Measurements from ENCODE around the gene ATP1A4.
A peak's percentile ranks its signal among the peaks of the same experiment; 100 is the strongest.

The ATP1A4 gene

DNA sequence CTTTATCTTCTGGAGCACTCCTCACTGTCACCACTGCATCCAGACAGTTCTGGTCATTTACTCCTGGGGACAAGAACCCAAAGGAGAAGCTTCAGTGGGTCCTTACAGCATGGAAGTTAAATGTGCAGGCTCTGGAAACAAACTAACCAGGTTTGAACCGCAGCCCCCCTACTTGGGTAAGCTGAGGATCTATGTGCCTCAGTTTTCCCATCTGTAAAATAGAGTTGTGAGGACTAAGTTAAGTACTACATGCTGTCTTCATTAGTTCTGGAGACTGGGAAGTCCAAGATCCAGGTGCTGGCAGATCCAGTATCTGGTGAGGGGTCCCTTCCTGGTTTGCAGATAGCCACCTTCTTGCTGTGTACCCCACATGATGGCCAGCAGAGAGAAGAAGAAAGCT lies 43.9 kb upstream of the ATP1A4 start:
- POLR2A ChIA-PET, result no interaction called here
- CTCF ChIA-PET, result interaction anchor here (0.7 to 3.1 kb wide), 5 partner anchors 28 to 184 kb away, joined by 4 to 15 read pairs (median 5); no protein-coding TSS in a partner anchor
- Histone ChIP-seq H3K9me3 (ENCODE audit: control insufficient read depth, insufficient read depth, low read depth, low read length) (no peaks in the 10 kb centered on the region), H3K4me3 (ENCODE audit: low read depth, low read length) (no peak overlapping the region), H3K36me3 (ENCODE audit: control insufficient read depth in 2 of 2, insufficient read depth in 1 of 2, low read length in 2 of 2) (no peaks in the 10 kb centered on the region), H3K27ac (ENCODE audit: extremely low read depth, low read depth, low read length) (no peak overlapping the region), H3K4me1 (ENCODE audit: control insufficient read depth, insufficient read depth, low read length) (no peaks in the 10 kb centered on the region)
- 0 out of 2 replicates have a peak, but pooled peaks have one; percentile 9 for TF ChIP-seq ZNF664 (tag by site-specific recombination; IDR thresholded peaks at IDR 0.05)
- TF ChIP-seq, protein P1, sequence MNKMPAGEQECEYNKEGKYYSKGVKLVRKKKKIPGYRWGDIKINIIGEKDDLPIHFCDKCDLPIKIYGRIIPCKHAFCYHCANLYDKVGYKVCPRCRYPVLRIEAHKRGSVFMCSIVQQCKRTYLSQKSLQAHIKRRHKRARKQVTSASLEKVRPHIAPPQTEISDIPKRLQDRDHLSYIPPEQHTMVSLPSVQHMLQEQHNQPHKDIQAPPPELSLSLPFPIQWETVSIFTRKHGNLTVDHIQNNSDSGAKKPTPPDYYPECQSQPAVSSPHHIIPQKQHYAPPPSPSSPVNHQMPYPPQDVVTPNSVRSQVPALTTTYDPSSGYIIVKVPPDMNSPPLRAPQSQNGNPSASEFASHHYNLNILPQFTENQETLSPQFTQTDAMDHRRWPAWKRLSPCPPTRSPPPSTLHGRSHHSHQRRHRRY (tag by site-specific recombination; IDR thresholded peaks at IDR 0.05), result no peak

DNA sequence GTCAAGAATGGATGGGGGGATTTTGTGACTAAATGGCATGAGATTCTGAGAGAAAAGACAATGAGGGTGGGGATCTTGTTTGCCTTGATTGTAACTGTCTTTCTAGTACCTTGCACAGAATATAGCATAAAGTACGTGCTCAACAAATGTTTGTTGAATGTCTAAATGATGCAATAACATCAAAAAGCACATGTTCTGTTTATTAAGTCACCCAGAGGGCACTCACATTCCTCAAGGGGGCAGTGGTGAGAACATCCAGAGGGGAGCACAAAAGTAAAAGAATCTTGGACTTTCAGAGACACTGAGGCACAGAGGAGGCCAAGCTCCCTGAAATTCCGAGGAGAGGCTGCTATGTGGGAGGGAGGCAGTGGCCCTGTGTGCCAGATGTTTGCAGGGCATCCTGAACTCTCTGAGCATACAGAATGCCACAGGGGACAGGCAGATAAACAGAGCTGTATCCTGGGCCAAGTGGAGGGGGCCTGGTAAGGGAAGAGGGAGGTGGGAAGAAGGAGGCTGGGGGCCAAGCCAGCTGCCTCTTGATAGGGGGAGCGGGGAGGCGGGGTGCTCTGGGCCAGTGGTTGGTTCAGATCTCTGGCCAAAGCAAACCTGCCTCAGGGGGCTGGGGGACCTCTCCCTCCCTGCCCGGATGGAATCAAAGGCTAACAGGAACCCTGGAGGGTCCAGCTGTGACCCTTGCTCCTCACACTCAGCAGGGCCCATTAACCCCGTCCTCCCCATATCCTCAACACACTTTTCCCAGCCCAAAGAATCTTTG lies 42.3 kb upstream of the ATP1A4 start:
- Histone ChIP-seq H3K36me3 (ENCODE audit: control insufficient read depth in 2 of 2, insufficient read depth in 1 of 2, low read length in 2 of 2) (no peaks in the 10 kb centered on the region), H3K4me3 (ENCODE audit: low read depth, low read length) (no peak overlapping the region), H3K27ac (ENCODE audit: extremely low read depth, low read depth, low read length) (no peak overlapping the region), H3K9me3 (ENCODE audit: control insufficient read depth, insufficient read depth, low read depth, low read length) (no peaks in the 10 kb centered on the region), H3K4me1 (ENCODE audit: control insufficient read depth, insufficient read depth, low read length) (no peaks in the 10 kb centered on the region)
- ChIA-PET CTCF (interaction anchor here (0.6 to 3.1 kb wide), 20 partner anchors 13 to 510 kb away, joined by 3 to 15 read pairs (median 4); partner anchors contain the start of gene KCNJ9), POLR2A (interaction anchor here (1.0 kb wide), 1 partner anchor 11 kb away, joined by 3 read pairs; the partner anchor contains the start of gene IGSF8)
- TF ChIP-seq, protein P2, sequence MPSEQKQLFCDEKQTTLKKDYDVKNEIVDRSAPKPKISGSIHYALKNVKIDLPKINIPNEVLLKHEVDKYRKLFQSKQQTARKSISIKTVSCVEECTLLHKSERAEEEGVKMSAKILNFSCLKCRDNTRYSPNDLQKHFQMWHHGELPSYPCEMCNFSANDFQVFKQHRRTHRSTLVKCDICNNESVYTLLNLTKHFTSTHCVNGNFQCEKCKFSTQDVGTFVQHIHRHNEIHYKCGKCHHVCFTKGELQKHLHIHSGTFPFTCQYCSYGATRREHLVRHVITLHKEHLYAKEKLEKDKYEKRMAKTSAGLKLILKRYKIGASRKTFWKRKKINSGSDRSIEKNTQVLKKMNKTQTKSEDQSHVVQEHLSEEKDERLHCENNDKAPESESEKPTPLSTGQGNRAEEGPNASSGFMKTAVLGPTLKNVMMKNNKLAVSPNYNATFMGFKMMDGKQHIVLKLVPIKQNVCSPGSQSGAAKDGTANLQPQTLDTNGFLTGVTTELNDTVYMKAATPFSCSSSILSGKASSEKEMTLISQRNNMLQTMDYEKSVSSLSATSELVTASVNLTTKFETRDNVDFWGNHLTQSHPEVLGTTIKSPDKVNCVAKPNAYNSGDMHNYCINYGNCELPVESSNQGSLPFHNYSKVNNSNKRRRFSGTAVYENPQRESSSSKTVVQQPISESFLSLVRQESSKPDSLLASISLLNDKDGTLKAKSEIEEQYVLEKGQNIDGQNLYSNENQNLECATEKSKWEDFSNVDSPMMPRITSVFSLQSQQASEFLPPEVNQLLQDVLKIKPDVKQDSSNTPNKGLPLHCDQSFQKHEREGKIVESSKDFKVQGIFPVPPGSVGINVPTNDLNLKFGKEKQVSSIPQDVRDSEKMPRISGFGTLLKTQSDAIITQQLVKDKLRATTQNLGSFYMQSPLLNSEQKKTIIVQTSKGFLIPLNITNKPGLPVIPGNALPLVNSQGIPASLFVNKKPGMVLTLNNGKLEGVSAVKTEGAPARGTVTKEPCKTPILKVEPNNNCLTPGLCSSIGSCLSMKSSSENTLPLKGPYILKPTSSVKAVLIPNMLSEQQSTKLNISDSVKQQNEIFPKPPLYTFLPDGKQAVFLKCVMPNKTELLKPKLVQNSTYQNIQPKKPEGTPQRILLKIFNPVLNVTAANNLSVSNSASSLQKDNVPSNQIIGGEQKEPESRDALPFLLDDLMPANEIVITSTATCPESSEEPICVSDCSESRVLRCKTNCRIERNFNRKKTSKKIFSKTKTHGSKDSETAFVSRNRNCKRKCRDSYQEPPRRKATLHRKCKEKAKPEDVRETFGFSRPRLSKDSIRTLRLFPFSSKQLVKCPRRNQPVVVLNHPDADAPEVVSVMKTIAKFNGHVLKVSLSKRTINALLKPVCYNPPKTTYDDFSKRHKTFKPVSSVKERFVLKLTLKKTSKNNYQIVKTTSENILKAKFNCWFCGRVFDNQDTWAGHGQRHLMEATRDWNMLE (tag by site-specific recombination; conservative IDR thresholded peaks at IDR 0.05; ENCODE audit: low read depth), result 0 out of 2 replicates have a peak, but pooled peaks have one; percentile 23
- no peak for TF ChIP-seq ZNF354C (tag by site-specific recombination; IDR thresholded peaks at IDR 0.05; ENCODE audit: borderline replicate concordance, low read depth)
- TF ChIP-seq ZNF785 (tag by site-specific recombination; IDR thresholded peaks at IDR 0.05), result no peak
- TF ChIP-seq ZNF776 (tag by site-specific recombination; IDR thresholded peaks at IDR 0.05; ENCODE audit: borderline replicate concordance), result no peak
- no peak for TF ChIP-seq ZNF426 (tag by site-specific recombination; IDR thresholded peaks at IDR 0.05)
- TF ChIP-seq ZIC2 (tag by site-specific recombination; IDR thresholded peaks at IDR 0.05), result peak; percentile 62
- no peak for TF ChIP-seq ZNF514 (tag by site-specific recombination; IDR thresholded peaks at IDR 0.05)
- TF ChIP-seq, protein P3, sequence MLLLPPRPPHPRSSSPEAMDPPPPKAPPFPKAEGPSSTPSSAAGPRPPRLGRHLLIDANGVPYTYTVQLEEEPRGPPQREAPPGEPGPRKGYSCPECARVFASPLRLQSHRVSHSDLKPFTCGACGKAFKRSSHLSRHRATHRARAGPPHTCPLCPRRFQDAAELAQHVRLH (tag by site-specific recombination; IDR thresholded peaks at IDR 0.05), result peak; percentile 53; the same call in 1 of the 2 replicates
- no peak for TF ChIP-seq ZNF292 (tag by site-specific recombination; IDR thresholded peaks at IDR 0.05; ENCODE audit: borderline replicate concordance, low read depth)
- no peak for TF ChIP-seq ZNF16 (tag by site-specific recombination; IDR thresholded peaks at IDR 0.05; ENCODE audit: low read depth)
- no peak for TF ChIP-seq KLF7 (tag by site-specific recombination; IDR thresholded peaks at IDR 0.05; ENCODE audit: borderline replicate concordance)
- TF ChIP-seq BCL11B (tag by site-specific recombination; IDR thresholded peaks at IDR 0.05; ENCODE audit: low read depth), result no peak
- TF ChIP-seq SCRT2 (tag by site-specific recombination; IDR thresholded peaks at IDR 0.05), result peak; percentile 94
- TF ChIP-seq, protein P4, sequence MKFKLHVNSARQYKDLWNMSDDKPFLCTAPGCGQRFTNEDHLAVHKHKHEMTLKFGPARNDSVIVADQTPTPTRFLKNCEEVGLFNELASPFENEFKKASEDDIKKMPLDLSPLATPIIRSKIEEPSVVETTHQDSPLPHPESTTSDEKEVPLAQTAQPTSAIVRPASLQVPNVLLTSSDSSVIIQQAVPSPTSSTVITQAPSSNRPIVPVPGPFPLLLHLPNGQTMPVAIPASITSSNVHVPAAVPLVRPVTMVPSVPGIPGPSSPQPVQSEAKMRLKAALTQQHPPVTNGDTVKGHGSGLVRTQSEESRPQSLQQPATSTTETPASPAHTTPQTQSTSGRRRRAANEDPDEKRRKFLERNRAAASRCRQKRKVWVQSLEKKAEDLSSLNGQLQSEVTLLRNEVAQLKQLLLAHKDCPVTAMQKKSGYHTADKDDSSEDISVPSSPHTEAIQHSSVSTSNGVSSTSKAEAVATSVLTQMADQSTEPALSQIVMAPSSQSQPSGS (tag by site-specific recombination; IDR thresholded peaks at IDR 0.05; ENCODE audit: low read depth), result 0 out of 2 replicates have a peak, but pooled peaks have one; percentile 17
- no peak for TF ChIP-seq ZNF366 (tag by site-specific recombination; conservative IDR thresholded peaks at IDR 0.05)
- no peak for TF ChIP-seq GLI4 (tag by site-specific recombination; IDR thresholded peaks at IDR 0.05)
- TF ChIP-seq, protein P5, sequence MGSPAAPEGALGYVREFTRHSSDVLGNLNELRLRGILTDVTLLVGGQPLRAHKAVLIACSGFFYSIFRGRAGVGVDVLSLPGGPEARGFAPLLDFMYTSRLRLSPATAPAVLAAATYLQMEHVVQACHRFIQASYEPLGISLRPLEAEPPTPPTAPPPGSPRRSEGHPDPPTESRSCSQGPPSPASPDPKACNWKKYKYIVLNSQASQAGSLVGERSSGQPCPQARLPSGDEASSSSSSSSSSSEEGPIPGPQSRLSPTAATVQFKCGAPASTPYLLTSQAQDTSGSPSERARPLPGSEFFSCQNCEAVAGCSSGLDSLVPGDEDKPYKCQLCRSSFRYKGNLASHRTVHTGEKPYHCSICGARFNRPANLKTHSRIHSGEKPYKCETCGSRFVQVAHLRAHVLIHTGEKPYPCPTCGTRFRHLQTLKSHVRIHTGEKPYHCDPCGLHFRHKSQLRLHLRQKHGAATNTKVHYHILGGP (tag by site-specific recombination; IDR thresholded peaks at IDR 0.05), result no peak
- TF ChIP-seq, protein P6, sequence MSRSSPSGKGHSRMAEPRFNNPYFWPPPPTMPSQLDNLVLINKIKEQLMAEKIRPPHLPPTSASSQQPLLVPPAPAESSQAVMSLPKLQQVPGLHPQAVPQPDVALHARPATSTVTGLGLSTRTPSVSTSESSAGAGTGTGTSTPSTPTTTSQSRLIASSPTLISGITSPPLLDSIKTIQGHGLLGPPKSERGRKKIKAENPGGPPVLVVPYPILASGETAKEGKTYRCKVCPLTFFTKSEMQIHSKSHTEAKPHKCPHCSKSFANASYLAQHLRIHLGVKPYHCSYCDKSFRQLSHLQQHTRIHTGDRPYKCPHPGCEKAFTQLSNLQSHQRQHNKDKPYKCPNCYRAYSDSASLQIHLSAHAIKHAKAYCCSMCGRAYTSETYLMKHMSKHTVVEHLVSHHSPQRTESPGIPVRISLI (tag by site-specific recombination; IDR thresholded peaks at IDR 0.05), result no peak
- TF ChIP-seq RBAK (tag by site-specific recombination; IDR thresholded peaks at IDR 0.05), result no peak
- TF ChIP-seq GFI1B (tag by site-specific recombination; IDR thresholded peaks at IDR 0.05), result no peak
- TF ChIP-seq ZNF169 (tag by site-specific recombination; IDR thresholded peaks at IDR 0.05), result no peak
